ENCODE results near the gene CHAD. TPM values are rescaled to one million over a fixed set of nuclear protein-coding genes. Genes with fewer than 3 reads are reported as not detected.

Gene CHAD
- polyA plus RNA-seq, 1 donor (not counting 4 experiments of a cell fraction or from before 2014, with no cell fraction given), result not detected

DNA sequence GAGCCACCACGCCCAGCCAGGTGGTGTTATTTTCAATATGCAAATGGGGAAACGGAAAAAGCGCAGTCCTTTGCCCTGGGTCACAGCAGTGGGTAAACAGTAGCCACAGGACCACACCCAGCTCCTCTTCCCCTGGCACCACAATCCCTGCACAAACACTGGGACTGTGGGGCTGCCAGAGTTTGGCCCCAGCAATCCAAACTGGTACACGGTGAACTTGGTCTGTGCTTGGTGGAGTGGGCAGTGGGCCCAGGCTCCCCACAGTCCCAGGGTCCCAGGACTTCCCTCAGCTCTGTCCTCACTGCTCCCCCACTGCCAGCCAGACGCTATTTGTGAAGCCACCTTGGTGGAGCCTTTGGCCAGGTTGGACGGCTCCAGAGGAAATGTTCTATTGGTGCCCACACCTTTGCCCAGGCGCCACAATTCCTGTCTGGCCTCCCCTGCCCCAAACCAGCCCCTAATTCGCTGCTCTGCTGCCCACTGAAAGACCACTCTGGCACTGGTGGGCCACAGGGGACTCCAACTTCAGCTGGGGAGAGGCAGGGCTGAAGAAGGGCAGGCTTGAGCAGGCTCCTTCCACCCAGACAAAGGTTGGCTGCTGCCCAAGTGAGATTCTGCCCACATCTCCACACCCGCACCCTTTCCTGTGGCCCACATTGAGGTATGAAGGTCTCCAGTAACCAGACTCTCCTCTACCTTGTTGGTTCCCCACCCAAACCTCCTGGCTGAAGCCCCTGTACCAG, 2.1 kb downstream of the CHAD start:
- no peak for TF ChIP-seq EZH2 (IDR thresholded peaks at IDR 0.05; ENCODE audit: low read length)
- TF ChIP-seq, protein P1, sequence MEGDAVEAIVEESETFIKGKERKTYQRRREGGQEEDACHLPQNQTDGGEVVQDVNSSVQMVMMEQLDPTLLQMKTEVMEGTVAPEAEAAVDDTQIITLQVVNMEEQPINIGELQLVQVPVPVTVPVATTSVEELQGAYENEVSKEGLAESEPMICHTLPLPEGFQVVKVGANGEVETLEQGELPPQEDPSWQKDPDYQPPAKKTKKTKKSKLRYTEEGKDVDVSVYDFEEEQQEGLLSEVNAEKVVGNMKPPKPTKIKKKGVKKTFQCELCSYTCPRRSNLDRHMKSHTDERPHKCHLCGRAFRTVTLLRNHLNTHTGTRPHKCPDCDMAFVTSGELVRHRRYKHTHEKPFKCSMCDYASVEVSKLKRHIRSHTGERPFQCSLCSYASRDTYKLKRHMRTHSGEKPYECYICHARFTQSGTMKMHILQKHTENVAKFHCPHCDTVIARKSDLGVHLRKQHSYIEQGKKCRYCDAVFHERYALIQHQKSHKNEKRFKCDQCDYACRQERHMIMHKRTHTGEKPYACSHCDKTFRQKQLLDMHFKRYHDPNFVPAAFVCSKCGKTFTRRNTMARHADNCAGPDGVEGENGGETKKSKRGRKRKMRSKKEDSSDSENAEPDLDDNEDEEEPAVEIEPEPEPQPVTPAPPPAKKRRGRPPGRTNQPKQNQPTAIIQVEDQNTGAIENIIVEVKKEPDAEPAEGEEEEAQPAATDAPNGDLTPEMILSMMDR (optimal IDR thresholded peaks at IDR 0.05 in 1 of 3, IDR thresholded peaks at IDR 0.05 in 1 of 3, conservative IDR thresholded peaks at IDR 0.05 in 1 of 3; ENCODE audit: extremely low read depth in 1 of 3, insufficient read depth in 2 of 3, low read length in 3 of 3), result no peak
- Histone ChIP-seq H3K79me2 (ENCODE audit: control insufficient read depth, insufficient read depth, low read length) (no peaks in the 10 kb centered on the region), H3K9ac (ENCODE audit: control insufficient read depth, extremely low read depth, insufficient read depth, low read length) (no peak overlapping the region), H4K20me1 (ENCODE audit: control insufficient read depth, extremely low read depth, insufficient read depth, low read length) (no peaks in the 10 kb centered on the region), H3K4me2 (ENCODE audit: control insufficient read depth, extremely low read depth, insufficient read depth, low read depth, low read length) (no peak overlapping the region), H3K27me3 (ENCODE audit: control insufficient read depth, extremely low read depth, insufficient read depth, low read length) (peaks cover 30% of the 10 kb centered on the region), H3K4me1 (ENCODE audit: control insufficient read depth, extremely low read depth, insufficient read depth, low read length) (peaks cover 10% of the 10 kb centered on the region), H3K9me3 (ENCODE audit: control insufficient read depth, low read depth, low read length) (no peaks in the 10 kb centered on the region), H3K27ac (ENCODE audit: control insufficient read depth, insufficient read depth, low read length) (no peak overlapping the region), H3K4me3 (ENCODE audit: control insufficient read depth in 2 of 3, extremely low read depth in 1 of 3, insufficient read depth in 2 of 3, low read depth in 1 of 3, low read length in 3 of 3) (no peak overlapping the region), H3K36me3 (ENCODE audit: control insufficient read depth in 2 of 2, extremely low read depth in 1 of 2, insufficient read depth in 2 of 2, low read length in 2 of 2) (peaks cover 2 to 28% of the 10 kb centered on the region in 2 experiments), H2AFZ (ENCODE audit: control insufficient read depth, low read length) (no peak overlapping the region), H3K9me1 (ENCODE audit: control insufficient read depth, extremely low read depth, insufficient read depth, low read length) (no peaks in the 10 kb centered on the region)
- dilution Hi-C loops (cut with MboI; ENCODE audit: extremely low pct_ligation_motif_present, low sequenced_read_pairs), result no loop called here
- FAIRE-seq, result no peak
- DNase-seq (ENCODE audit: low read depth, low spot score), result no peak

DNA sequence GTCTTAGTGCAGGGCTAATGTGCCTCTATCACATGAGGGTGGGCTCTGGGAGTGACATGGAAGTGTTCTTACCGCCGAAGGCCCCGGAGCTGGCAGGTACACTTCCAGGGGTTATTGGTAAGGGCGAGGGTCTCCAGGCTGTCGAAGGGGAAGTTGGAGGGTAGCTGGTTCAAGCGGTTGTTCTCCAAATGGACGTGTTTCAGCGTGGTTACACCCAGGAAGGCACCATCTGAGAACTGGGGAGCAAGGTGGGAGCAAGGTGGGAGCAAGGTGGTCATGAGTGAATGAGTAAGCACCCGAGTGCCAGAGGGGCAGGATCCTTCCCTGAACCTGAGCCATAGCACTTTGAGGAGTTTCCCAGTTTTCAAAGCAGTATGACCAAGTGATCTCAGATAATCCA, 3.0 kb downstream of the CHAD start:
- dilution Hi-C loops (cut with MboI; ENCODE audit: extremely low pct_ligation_motif_present, low sequenced_read_pairs), result no loop called here
- no peak for FAIRE-seq
- no peak overlapping the region for H2AFZ ChIP-seq (ENCODE audit: control insufficient read depth, low read length)

More for the DNA sequence above, 3.0 kb downstream of the CHAD start:
- TF ChIP-seq, protein P1 (optimal IDR thresholded peaks at IDR 0.05 in 1 of 3, IDR thresholded peaks at IDR 0.05 in 1 of 3, conservative IDR thresholded peaks at IDR 0.05 in 1 of 3; ENCODE audit: extremely low read depth in 1 of 3, insufficient read depth in 2 of 3, low read length in 3 of 3), result no peak
- no peak for TF ChIP-seq EZH2 (IDR thresholded peaks at IDR 0.05; ENCODE audit: low read length)
- Histone ChIP-seq H3K9ac (ENCODE audit: control insufficient read depth, extremely low read depth, insufficient read depth, low read length) (no peak overlapping the region), H3K27ac (ENCODE audit: control insufficient read depth, insufficient read depth, low read length) (no peak overlapping the region), H3K79me2 (ENCODE audit: control insufficient read depth, insufficient read depth, low read length) (no peaks in the 10 kb centered on the region), H3K9me3 (ENCODE audit: control insufficient read depth, low read depth, low read length) (no peaks in the 10 kb centered on the region), H4K20me1 (ENCODE audit: control insufficient read depth, extremely low read depth, insufficient read depth, low read length) (no peaks in the 10 kb centered on the region), H3K4me1 (ENCODE audit: control insufficient read depth, extremely low read depth, insufficient read depth, low read length) (peaks cover 10% of the 10 kb centered on the region), H3K4me3 (ENCODE audit: control insufficient read depth in 2 of 3, extremely low read depth in 1 of 3, insufficient read depth in 2 of 3, low read depth in 1 of 3, low read length in 3 of 3) (no peak overlapping the region), H3K4me2 (ENCODE audit: control insufficient read depth, extremely low read depth, insufficient read depth, low read depth, low read length) (no peak overlapping the region), H3K36me3 (ENCODE audit: control insufficient read depth in 2 of 2, extremely low read depth in 1 of 2, insufficient read depth in 2 of 2, low read length in 2 of 2) (peaks cover under 1 to 23% of the 10 kb centered on the region in 2 experiments), H3K27me3 (ENCODE audit: control insufficient read depth, extremely low read depth, insufficient read depth, low read length) (peaks cover 30% of the 10 kb centered on the region), H3K9me1 (ENCODE audit: control insufficient read depth, extremely low read depth, insufficient read depth, low read length) (no peaks in the 10 kb centered on the region)
- no peak for DNase-seq (ENCODE audit: low read depth, low spot score)

All from keratinocyte (primary cell).